Small intestine (tissue), 7 donors: ENCODE data around the gene AGPS. TPM values are rescaled to one million over a fixed set of nuclear protein-coding genes. Genes with fewer than 3 reads are reported as not detected.
"Not testable (repeated sequence)": the region's sequence is repeated elsewhere in the genome, so short reads cannot be mapped to it uniquely, and the experiment has no call there.

Experiments used
- DNase-seq, 2 donors: peaks; one replicate each; pipeline versions ENCODE4 v3.0.0 to v3.0.0-alpha.2; 2013
- FAIRE-seq: peaks from 2 replicates; lab custom pipeline; 2012; peaks lifted over from hg19 to GRCh38; lab: Jason Lieb, UNC
- H3K27ac ChIP-seq, 3 donors: one replicate each; pipeline ENCODE4 v1.5.1; 2013; ENCODE audit warnings: low read length in 2 of 3, mild to moderate bottlenecking in 2 of 3, control low read depth in 1 of 3, inconsistent platforms in 1 of 3, low read depth in 1 of 3, moderate library complexity in 1 of 3
- H3K27me3 ChIP-seq, 3 donors: one replicate each; pipeline ENCODE4 v1.6.1; 2013; ENCODE audit warnings: low read length in 3 of 3, inconsistent platforms in 1 of 3; ENCODE audit not compliant: control insufficient read depth in 3 of 3, insufficient read depth in 3 of 3
- H3K36me3 ChIP-seq, 3 donors: one replicate each; pipeline ENCODE4 v1.6.1; 2013; ENCODE audit warnings: low read length in 3 of 3, inconsistent platforms in 1 of 3, low read depth in 1 of 3, mild to moderate bottlenecking in 1 of 3, moderate library complexity in 1 of 3; ENCODE audit not compliant: control insufficient read depth in 3 of 3, insufficient read depth in 2 of 3
- H3K4me1 ChIP-seq, 3 donors: one replicate each; pipeline ENCODE4 v1.6.1; 2013; ENCODE audit warnings: low read length in 2 of 3, inconsistent platforms in 1 of 3, low read depth in 1 of 3, mild to moderate bottlenecking in 1 of 3, moderate library complexity in 1 of 3; ENCODE audit not compliant: control insufficient read depth in 3 of 3, insufficient read depth in 2 of 3
- H3K4me3 ChIP-seq, 3 donors: one replicate each; pipeline ENCODE4 v1.5.1; 2013; ENCODE audit warnings: low read length in 3 of 3, control low read depth in 1 of 3, inconsistent platforms in 1 of 3, low read depth in 1 of 3, mild to moderate bottlenecking in 1 of 3, moderate library complexity in 1 of 3
- H3K9me3 ChIP-seq, 2 donors: one replicate each; pipeline ENCODE4 v1.6.1; 2013; ENCODE audit warnings: low read depth in 1 of 2, low read length in 1 of 2; ENCODE audit not compliant: control insufficient read depth in 2 of 2, insufficient read depth in 1 of 2
- WGBS, 3 donors: extraction: QIAGEN DNeasy Blood & Tissue Kit; methylation state at CpG; one replicate each; pipeline ENCODE4 v1.1.7; 2013; 5-methylcytosine and 5-hydroxymethylcytosine counted together
- polyA plus RNA-seq, 4 donors: library from polyadenylated mRNA; stranded (reverse) in 3 of 4; unstranded in 1 of 4; fragments of 200-250 nt in 3 of 4; fragments of 120-200 nt in 1 of 4; gene quantifications; one replicate each; pipeline versions ENCODE4 v1.2.1 to v1.2.3, GENCODE V29; 2013
- donor health status: healthy with polysubstance abuse.
- donor health status: control.
- donor health status: control.
- donor health status: Bipolar disorder and iron deficiency.
- donor health status: healthy.

The AGPS gene
- polyA plus RNA-seq, 4 donors, result 7.6 to 26.7 (median 11.8) TPM

- not testable (repeated sequence) for H3K4me3 ChIP-seq, H3K36me3 ChIP-seq, H3K27ac ChIP-seq, H3K27me3 ChIP-seq, FAIRE-seq, DNase-seq, H3K4me1 ChIP-seq, H3K9me3 ChIP-seq
- 87 to 95% (median 91%) methylated on average over 5 of the region's 5 CpGs for WGBS, 3 donors
Observed at GRCh38 chr2:177485657-177486056, 93.1 kb downstream of the AGPS start.

- Histone ChIP-seq H3K27me3 (no peaks in the 10 kb centered on the region), H3K4me1 (no peaks in the 10 kb centered on the region), H3K36me3 (peaks cover 0 to 3% (median 1%) of the 10 kb centered on the region in 3 donors), H3K4me3 (no peak overlapping the region), H3K9me3 (no peaks in the 10 kb centered on the region), H3K27ac (no peak overlapping the region)
- FAIRE-seq, result no peak
- DNase-seq, result peak; percentile 34 to 43
- 45 to 53% (median 47%) methylated on average over 2 of the region's 2 CpGs for WGBS, 3 donors
Observed at GRCh38 chr2:177489719-177490301, 97.2 kb downstream of the AGPS start.

GRCh38 chr2:177495945-177496344, 103.4 kb downstream of the AGPS start:
- FAIRE-seq, result no peak
- H3K36me3 ChIP-seq, result peaks cover 0 to 3% (median 0%) of the 10 kb centered on the region in 3 donors
- WGBS, 3 donors, result 86 to 93% (median 90%) methylated on average over 2 of the region's 2 CpGs
- no peak for DNase-seq
- H3K4me1 ChIP-seq, result no peaks in the 10 kb centered on the region
- no peaks in the 10 kb centered on the region for H3K9me3 ChIP-seq
- H3K27ac ChIP-seq, result no peak overlapping the region
- H3K27me3 ChIP-seq, result no peaks in the 10 kb centered on the region
- no peak overlapping the region for H3K4me3 ChIP-seq

GRCh38 chr2:177496921-177497320, 104.3 kb downstream of the AGPS start:
- Histone ChIP-seq H3K9me3 (no peaks in the 10 kb centered on the region), H3K4me1 (no peaks in the 10 kb centered on the region), H3K4me3 (no peak overlapping the region), H3K27me3 (no peaks in the 10 kb centered on the region), H3K27ac (no peak overlapping the region), H3K36me3 (peaks cover 0 to 3% (median 0%) of the 10 kb centered on the region in 3 donors)
- no peak for FAIRE-seq
- 81 to 93% (median 92%) methylated on average over 2 of the region's 2 CpGs for WGBS, 3 donors
- no peak for DNase-seq

GRCh38 chr2:177501186-177501585, 108.6 kb downstream of the AGPS start:
- Histone ChIP-seq H3K36me3 (no peaks in the 10 kb centered on the region), H3K9me3 (no peaks in the 10 kb centered on the region), H3K4me3 (no peak overlapping the region), H3K27me3 (no peaks in the 10 kb centered on the region), H3K4me1 (no peaks in the 10 kb centered on the region), H3K27ac (no peak overlapping the region)
- FAIRE-seq (no peak), DNase-seq (no peak)
- WGBS, 3 donors, result 78 to 85% (median 85%) methylated on average over 1 of the region's 1 CpG

- Histone ChIP-seq H3K4me1 (no peaks in the 10 kb centered on the region), H3K27me3 (no peaks in the 10 kb centered on the region), H3K36me3 (peaks cover 0 to 3% (median 2%) of the 10 kb centered on the region in 3 donors), H3K9me3 (no peaks in the 10 kb centered on the region), H3K4me3 (no peak overlapping the region), H3K27ac (no peak overlapping the region)
- DNase-seq (no peak), FAIRE-seq (no peak)
Observed at GRCh38 chr2:177506505-177506904, 113.9 kb downstream of the AGPS start.

- Histone ChIP-seq H3K27me3 (no peaks in the 10 kb centered on the region), H3K4me1 (no peaks in the 10 kb centered on the region), H3K9me3 (no peaks in the 10 kb centered on the region), H3K4me3 (no peak overlapping the region), H3K27ac (no peak overlapping the region), H3K36me3 (peaks cover 0 to 3% (median 2%) of the 10 kb centered on the region in 3 donors)
- DNase-seq (no peak), FAIRE-seq (peak; percentile 30)
- WGBS, 3 donors, result 96 to 97% (median 96%) methylated on average over 2 of the region's 2 CpGs
Observed at GRCh38 chr2:177506998-177507397, 114.4 kb downstream of the AGPS start.

GRCh38 chr2:177516824-177517544, 124.4 kb downstream of the AGPS start:
- 82 to 96% (median 94%) methylated on average over 4 of the region's 4 CpGs for WGBS, 3 donors

More at GRCh38 chr2:177516824-177517544, 124.4 kb downstream of the AGPS start:
- no peaks in the 10 kb centered on the region for H3K27me3 ChIP-seq
- no peaks in the 10 kb centered on the region for H3K9me3 ChIP-seq
- H3K4me1 ChIP-seq, result peaks cover 0 to 12% (median 5%) of the 10 kb centered on the region in 3 donors
- no peak overlapping the region for H3K4me3 ChIP-seq
- FAIRE-seq (no peak), DNase-seq (no peak)
- no peak overlapping the region for H3K27ac ChIP-seq
- peaks cover 0 to 7% (median 2%) of the 10 kb centered on the region in 3 donors for H3K36me3 ChIP-seq
